HG03354 (cell line): ENCODE data around the gene GRM3.

ENCODE experiments used
- ATAC-seq: cut with Tn5 transposase; IDR thresholded peaks from one replicate; pipeline ENCODE4 v1.9.1; 2021; ENCODE audit warnings: mild to moderate bottlenecking; ENCODE audit not compliant: unreplicated experiment, poor library complexity, severe bottlenecking

The GRM3 gene

GRCh38 chr7:86687831-86688230 lies 44.1 kb downstream of the GRM3 start:
- no peak for ATAC-seq

GRCh38 chr7:86689363-86689762 lies 45.7 kb downstream of the GRM3 start:
- ATAC-seq, result no peak

GRCh38 chr7:86692755-86693154 lies 49.0 kb downstream of the GRM3 start:
- ATAC-seq, result no peak

GRCh38 chr7:86706406-86706805 lies 62.7 kb downstream of the GRM3 start:
- ATAC-seq, result no peak

- ATAC-seq, result no peak
These were observed 64.4 kb downstream of the GRM3 start for GRCh38 chr7:86708031-86708680.

GRCh38 chr7:86720306-86720705 lies 76.6 kb downstream of the GRM3 start:
- ATAC-seq, result no peak

- ATAC-seq, result no peak
These were observed 90.1 kb downstream of the GRM3 start for GRCh38 chr7:86733783-86734182.

- ATAC-seq, result no peak
These were observed 101.5 kb downstream of the GRM3 start for GRCh38 chr7:86745013-86745745.

- ATAC-seq, result no peak
These were observed 104.0 kb downstream of the GRM3 start for GRCh38 chr7:86747698-86748097.

GRCh38 chr7:86748201-86748600 lies 104.5 kb downstream of the GRM3 start:
- no peak for ATAC-seq

GRCh38 chr7:86748843-86749719 lies 105.4 kb downstream of the GRM3 start:
- ATAC-seq, result peak; percentile 42

GRCh38 chr7:86749741-86750665 lies 106.3 kb downstream of the GRM3 start:
- no peak for ATAC-seq

GRCh38 chr7:86760236-86760635 lies 116.5 kb downstream of the GRM3 start:
- ATAC-seq, result no peak

- no peak for ATAC-seq
These were observed 118.4 kb downstream of the GRM3 start for GRCh38 chr7:86762129-86762528.

- ATAC-seq, result no peak
These were observed 122.2 kb downstream of the GRM3 start for GRCh38 chr7:86765931-86766330.

GRCh38 chr7:86768394-86768793 lies 124.7 kb downstream of the GRM3 start:
- peak; percentile 36 for ATAC-seq

GRCh38 chr7:86768967-86769760 lies 125.5 kb downstream of the GRM3 start:
- peak; percentile 80 for ATAC-seq

- no peak for ATAC-seq
These were observed 129.6 kb downstream of the GRM3 start for GRCh38 chr7:86773309-86773708.

- ATAC-seq, result no peak
These were observed 131.5 kb downstream of the GRM3 start for GRCh38 chr7:86775203-86775602.
